ENCODE data around the gene EFNA5.

EFNA5 gene

GRCh38 chr5:107570805-107571531, 99.8 kb downstream of the EFNA5 start:
- no peak for DNase-seq (ENCODE audit: low spot score)

GRCh38 chr5:107570181-107570580, 100.6 kb downstream of the EFNA5 start:
- no peak for DNase-seq (ENCODE audit: low spot score)

- DNase-seq (ENCODE audit: low spot score): no peak
Observed at GRCh38 chr5:107567901-107568671, 102.7 kb downstream of the EFNA5 start.

GRCh38 chr5:107566986-107567385, 103.8 kb downstream of the EFNA5 start:
- DNase-seq (ENCODE audit: low spot score): no peak

- no peak for DNase-seq (ENCODE audit: low spot score)
Observed at GRCh38 chr5:107565791-107566767, 104.7 kb downstream of the EFNA5 start.

GRCh38 chr5:107564931-107565372, 105.8 kb downstream of the EFNA5 start:
- DNase-seq (ENCODE audit: low spot score): no peak

- no peak for DNase-seq (ENCODE audit: low spot score)
Observed at GRCh38 chr5:107563959-107564544, 106.7 kb downstream of the EFNA5 start.

- no peak for DNase-seq (ENCODE audit: low spot score)
Observed at GRCh38 chr5:107560377-107560776, 110.4 kb downstream of the EFNA5 start.

GRCh38 chr5:107558823-107559375, 111.8 kb downstream of the EFNA5 start:
- no peak for DNase-seq (ENCODE audit: low spot score)

- DNase-seq (ENCODE audit: low spot score): no peak
Observed at GRCh38 chr5:107557051-107557658, 113.6 kb downstream of the EFNA5 start.

GRCh38 chr5:107556575-107556974, 114.2 kb downstream of the EFNA5 start:
- DNase-seq (ENCODE audit: low spot score): no peak

- no peak for DNase-seq (ENCODE audit: low spot score)
Observed at GRCh38 chr5:107555425-107556090, 115.2 kb downstream of the EFNA5 start.

GRCh38 chr5:107554776-107555424, 115.8 kb downstream of the EFNA5 start:
- DNase-seq (ENCODE audit: low spot score): no peak

- no peak for DNase-seq (ENCODE audit: low spot score)
Observed at GRCh38 chr5:107553117-107553555, 117.6 kb downstream of the EFNA5 start.

GRCh38 chr5:107551088-107551487, 119.6 kb downstream of the EFNA5 start:
- DNase-seq (ENCODE audit: low spot score): no peak

- no peak for DNase-seq (ENCODE audit: low spot score)
Observed at GRCh38 chr5:107549567-107549966, 121.2 kb downstream of the EFNA5 start.

GRCh38 chr5:107548477-107548876, 122.3 kb downstream of the EFNA5 start:
- no peak for DNase-seq (ENCODE audit: low spot score)

GRCh38 chr5:107546719-107547118, 124.0 kb downstream of the EFNA5 start:
- no peak for DNase-seq (ENCODE audit: low spot score)

GRCh38 chr5:107545486-107545885, 125.3 kb downstream of the EFNA5 start:
- DNase-seq (ENCODE audit: low spot score): no peak

- DNase-seq (ENCODE audit: low spot score): no peak
Observed at GRCh38 chr5:107544967-107545366, 125.8 kb downstream of the EFNA5 start.

Data from putamen (tissue), 1 donor.